ENCODE measurements around the gene WDR59.

Gene WDR59

DNA sequence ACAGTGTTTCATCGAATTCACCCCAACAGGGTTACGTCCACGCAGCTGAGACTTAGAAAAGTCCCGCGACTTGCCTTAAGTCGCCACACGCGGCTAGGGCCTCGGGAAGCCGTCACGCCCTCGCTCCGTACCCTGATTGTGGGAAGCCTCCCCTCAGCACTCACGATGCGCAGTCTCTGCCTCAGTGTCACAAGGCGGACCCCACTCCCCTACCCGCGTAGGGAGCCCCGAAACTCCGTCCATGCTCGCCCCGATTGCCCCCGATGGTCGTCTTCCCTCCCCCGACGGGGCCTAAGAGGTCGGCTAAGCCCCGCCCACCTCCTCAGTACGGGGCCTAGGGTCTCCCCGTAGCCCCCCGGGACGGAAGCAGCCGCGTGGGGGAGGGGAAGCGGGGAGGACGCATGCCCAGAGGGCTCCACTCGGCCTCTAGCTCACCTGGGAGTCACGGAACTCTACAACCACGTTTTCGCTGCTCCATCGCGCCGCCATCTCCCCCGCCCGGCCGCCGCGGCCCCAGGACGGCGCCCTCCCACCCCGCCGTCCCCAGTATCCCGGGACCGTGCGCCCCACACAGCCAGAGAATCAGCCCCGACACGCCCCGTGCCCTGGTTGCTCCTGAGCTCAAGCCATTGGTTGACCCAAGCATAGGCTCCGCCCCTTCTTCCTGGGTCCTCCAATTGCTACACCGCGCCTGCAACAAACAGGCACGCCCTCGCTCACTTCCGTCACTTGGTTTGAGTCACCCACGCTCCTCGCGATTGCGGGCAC, at the start of gene WDR59 (continued):
- TF ChIP-seq ZNF639 (tag by site-specific recombination; IDR thresholded peaks at IDR 0.05) = no peak
- TF ChIP-seq, protein P1, sequence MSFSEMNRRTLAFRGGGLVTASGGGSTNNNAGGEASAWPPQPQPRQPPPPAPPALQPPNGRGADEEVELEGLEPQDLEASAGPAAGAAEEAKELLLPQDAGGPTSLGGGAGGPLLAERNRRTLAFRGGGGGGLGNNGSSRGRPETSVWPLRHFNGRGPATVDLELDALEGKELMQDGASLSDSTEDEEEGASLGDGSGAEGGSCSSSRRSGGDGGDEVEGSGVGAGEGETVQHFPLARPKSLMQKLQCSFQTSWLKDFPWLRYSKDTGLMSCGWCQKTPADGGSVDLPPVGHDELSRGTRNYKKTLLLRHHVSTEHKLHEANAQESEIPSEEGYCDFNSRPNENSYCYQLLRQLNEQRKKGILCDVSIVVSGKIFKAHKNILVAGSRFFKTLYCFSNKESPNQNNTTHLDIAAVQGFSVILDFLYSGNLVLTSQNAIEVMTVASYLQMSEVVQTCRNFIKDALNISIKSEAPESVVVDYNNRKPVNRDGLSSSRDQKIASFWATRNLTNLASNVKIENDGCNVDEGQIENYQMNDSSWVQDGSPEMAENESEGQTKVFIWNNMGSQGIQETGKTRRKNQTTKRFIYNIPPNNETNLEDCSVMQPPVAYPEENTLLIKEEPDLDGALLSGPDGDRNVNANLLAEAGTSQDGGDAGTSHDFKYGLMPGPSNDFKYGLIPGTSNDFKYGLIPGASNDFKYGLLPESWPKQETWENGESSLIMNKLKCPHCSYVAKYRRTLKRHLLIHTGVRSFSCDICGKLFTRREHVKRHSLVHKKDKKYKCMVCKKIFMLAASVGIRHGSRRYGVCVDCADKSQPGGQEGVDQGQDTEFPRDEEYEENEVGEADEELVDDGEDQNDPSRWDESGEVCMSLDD (tag by site-specific recombination; IDR thresholded peaks at IDR 0.05) = peak; percentile 85
- TF ChIP-seq PRDM10 (tag by site-specific recombination; IDR thresholded peaks at IDR 0.05) = peak; percentile 71
- TF ChIP-seq ZNF211 (tag by site-specific recombination; IDR thresholded peaks at IDR 0.05; ENCODE audit: low read depth) = no peak
- TF ChIP-seq PRDM4 (tag by site-specific recombination; IDR thresholded peaks at IDR 0.05) = 0 out of 2 replicates have a peak, but pooled peaks have one; percentile 27
- 0 out of 2 replicates have a peak, but pooled peaks have one; percentile 33 for TF ChIP-seq WT1 (tag by site-specific recombination; IDR thresholded peaks at IDR 0.05)
- TF ChIP-seq PRDM1 (tag by site-specific recombination; IDR thresholded peaks at IDR 0.05) = no peak
- no peak for TF ChIP-seq ZNF561 (tag by site-specific recombination; IDR thresholded peaks at IDR 0.05; ENCODE audit: borderline replicate concordance)
- TF ChIP-seq ZNF18 (tag by site-specific recombination; IDR thresholded peaks at IDR 0.05) = no peak
- TF ChIP-seq ZNF521 (tag by site-specific recombination; IDR thresholded peaks at IDR 0.05) = no peak
- TF ChIP-seq ZNF157 (tag by site-specific recombination; IDR thresholded peaks at IDR 0.05) = no peak
- TF ChIP-seq SP2 (tag by site-specific recombination; IDR thresholded peaks at IDR 0.05) = peak; percentile 95
- peak; percentile 96 for TF ChIP-seq ZNF777 (tag by site-specific recombination; IDR thresholded peaks at IDR 0.05; ENCODE audit: borderline replicate concordance)
- no peak for TF ChIP-seq SCRT1 (tag by site-specific recombination; IDR thresholded peaks at IDR 0.05; ENCODE audit: borderline replicate concordance)
- TF ChIP-seq ZNF24 (tag by site-specific recombination; IDR thresholded peaks at IDR 0.05) = no peak
- no peak for TF ChIP-seq ZNF558 (tag by site-specific recombination; IDR thresholded peaks at IDR 0.05)
- TF ChIP-seq, protein P2, sequence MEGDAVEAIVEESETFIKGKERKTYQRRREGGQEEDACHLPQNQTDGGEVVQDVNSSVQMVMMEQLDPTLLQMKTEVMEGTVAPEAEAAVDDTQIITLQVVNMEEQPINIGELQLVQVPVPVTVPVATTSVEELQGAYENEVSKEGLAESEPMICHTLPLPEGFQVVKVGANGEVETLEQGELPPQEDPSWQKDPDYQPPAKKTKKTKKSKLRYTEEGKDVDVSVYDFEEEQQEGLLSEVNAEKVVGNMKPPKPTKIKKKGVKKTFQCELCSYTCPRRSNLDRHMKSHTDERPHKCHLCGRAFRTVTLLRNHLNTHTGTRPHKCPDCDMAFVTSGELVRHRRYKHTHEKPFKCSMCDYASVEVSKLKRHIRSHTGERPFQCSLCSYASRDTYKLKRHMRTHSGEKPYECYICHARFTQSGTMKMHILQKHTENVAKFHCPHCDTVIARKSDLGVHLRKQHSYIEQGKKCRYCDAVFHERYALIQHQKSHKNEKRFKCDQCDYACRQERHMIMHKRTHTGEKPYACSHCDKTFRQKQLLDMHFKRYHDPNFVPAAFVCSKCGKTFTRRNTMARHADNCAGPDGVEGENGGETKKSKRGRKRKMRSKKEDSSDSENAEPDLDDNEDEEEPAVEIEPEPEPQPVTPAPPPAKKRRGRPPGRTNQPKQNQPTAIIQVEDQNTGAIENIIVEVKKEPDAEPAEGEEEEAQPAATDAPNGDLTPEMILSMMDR (tag by site-specific recombination; IDR thresholded peaks at IDR 0.05) = peak; percentile 45; the same call in 1 of the 2 replicates
- no peak for TF ChIP-seq ZNF202 (tag by site-specific recombination; IDR thresholded peaks at IDR 0.05; ENCODE audit: borderline replicate concordance)
- no peak for TF ChIP-seq ZNF560 (tag by site-specific recombination; IDR thresholded peaks at IDR 0.05; ENCODE audit: borderline replicate concordance)
- TF ChIP-seq, protein P3, sequence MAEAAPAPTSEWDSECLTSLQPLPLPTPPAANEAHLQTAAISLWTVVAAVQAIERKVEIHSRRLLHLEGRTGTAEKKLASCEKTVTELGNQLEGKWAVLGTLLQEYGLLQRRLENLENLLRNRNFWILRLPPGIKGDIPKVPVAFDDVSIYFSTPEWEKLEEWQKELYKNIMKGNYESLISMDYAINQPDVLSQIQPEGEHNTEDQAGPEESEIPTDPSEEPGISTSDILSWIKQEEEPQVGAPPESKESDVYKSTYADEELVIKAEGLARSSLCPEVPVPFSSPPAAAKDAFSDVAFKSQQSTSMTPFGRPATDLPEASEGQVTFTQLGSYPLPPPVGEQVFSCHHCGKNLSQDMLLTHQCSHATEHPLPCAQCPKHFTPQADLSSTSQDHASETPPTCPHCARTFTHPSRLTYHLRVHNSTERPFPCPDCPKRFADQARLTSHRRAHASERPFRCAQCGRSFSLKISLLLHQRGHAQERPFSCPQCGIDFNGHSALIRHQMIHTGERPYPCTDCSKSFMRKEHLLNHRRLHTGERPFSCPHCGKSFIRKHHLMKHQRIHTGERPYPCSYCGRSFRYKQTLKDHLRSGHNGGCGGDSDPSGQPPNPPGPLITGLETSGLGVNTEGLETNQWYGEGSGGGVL (tag by site-specific recombination; IDR thresholded peaks at IDR 0.05) = peak; percentile 59; the same call in 1 of the 2 replicates
- 0 out of 2 replicates have a peak, but pooled peaks have one; percentile 6 for TF ChIP-seq ZNF138 (tag by site-specific recombination; IDR thresholded peaks at IDR 0.05; ENCODE audit: borderline replicate concordance)
- no peak; the same call in 1 of the 2 replicates for TF ChIP-seq ZNF629 (tag by site-specific recombination; IDR thresholded peaks at IDR 0.05)

Data from HEK293 (cell line).